ENCODE results near the gene SMYD3.
"Not testable (repeated sequence)": the region's sequence is repeated elsewhere in the genome, so short reads cannot be mapped to it uniquely, and the experiment has no call there.

SMYD3 gene

DNA sequence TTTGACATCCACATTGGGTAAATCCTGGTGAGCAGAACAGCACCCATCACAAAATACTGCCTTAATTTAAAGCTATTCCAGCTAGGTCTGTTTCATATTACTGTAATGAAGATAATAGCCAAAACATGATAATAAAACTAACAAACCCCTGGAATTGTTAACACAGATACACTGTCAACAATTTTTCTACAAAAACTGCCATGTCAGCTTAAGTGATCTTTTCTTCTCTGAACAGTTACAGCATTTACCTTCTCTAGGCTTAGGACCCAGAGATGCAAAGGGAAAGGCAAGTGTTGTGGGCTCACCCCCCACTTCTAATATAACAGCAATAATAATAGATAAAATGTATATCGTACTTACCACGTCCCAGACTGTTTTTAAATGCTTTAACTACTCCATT lies 92.1 kb downstream of the SMYD3 start:
- no peak for DNase-seq

DNA sequence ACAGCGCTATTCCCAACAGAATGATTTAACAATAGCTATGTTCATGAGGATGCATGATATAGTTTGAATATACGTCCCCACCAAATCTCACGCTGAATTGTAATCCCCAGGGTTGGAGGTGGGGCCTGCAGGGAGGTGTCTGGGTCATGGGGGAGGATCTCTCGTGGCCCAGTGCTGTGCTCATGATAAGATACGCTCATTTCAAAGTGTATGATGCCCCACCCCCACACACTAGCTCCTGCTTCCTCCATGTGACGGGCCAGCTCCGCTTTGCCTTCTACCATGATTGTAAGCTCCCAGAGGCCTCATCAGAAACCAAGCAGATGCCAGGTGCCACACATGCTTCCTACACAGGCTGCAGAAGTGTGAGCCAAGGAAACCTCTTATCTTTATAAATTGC lies 93.6 kb downstream of the SMYD3 start:
- no peak for DNase-seq

DNA sequence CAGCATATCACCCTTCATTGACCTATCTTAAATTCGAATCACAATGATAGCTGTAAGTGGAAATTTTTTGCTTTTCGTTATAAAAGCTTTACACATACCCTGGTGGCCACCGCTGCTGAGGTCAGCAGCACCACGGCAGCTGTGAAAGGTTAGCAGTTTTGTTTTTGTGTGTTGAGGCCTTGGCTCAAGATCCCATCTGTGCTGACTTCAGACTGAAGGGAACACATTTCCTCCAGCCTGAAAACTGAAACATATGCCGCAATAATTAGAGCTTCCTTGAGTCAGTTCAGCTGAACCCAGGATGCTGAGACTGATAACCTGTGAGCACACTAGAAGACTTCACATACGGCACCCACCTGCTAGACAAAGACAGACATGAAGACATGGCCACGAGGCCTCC lies 103.0 kb downstream of the SMYD3 start:
- DNase-seq: no peak

DNA sequence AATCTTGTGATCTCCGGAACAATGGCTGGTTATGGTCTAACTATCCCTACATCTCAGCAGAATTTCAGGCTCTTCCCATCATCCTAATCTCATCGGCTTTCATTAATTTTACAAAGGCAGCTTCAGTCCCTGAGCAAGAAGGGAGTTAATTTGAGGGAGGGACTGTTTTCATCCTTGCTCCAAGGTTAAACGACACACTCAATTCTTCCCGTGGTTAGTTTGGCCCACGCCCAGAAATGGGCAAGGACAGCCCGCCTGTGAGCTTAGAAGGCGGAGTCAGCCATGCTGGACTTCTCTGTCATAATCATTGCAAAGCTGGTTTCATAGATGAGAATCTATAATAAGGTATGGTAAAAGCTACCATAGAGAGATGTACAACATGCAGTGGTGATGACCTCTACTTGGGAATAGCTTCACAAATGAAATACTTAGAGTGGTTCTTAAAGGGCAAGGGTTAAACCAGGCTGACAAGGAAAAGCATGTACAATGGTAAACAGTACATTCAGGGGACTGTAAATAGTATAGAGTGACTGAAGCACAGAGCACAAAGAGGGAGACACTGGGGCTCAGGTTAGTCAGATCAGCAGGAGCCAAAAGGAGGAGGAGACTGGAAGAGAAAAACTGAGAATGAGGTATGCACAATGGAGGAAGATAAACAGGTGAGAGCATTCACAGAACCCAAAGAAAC lies 108.8 kb downstream of the SMYD3 start:
- DNase-seq: no peak

DNA sequence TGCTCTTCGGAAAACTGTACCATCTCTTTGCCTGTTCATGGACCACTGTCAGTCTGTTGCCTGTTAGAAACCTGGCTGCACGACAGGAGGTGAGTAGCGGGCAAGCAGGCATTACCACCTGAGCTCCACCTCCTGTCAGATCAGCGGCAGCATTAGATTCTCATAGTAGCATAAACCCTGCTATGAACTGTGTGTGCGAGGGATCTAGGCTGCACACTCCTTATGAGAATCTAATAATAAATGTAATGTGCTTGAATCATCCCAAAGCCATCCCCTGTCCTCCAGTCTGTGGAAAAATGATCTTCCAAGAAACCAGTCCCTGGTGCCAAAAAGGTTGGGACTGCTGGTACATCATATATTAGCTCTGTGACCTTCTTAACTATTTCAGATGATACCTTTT lies 110.0 kb downstream of the SMYD3 start:
- no peak for DNase-seq

DNA sequence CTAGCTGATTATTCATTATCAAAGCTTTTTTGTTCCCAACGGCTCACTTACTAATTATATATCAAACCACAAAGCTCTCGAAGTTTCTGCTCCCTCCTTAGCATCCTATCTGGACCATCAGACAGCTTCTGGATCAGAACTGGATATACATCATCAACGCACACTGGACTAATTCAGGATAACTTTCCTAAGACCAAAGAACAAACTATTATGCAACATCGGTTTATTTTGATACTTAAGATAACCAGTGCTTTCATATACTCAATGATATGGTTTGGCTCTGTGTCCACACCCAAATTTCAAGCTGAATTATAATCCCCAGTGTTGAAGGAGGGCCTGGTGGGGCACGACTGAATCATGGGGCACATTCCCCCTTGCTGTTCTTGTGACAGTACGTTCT lies 110.8 kb downstream of the SMYD3 start:
- DNase-seq: no peak

DNA sequence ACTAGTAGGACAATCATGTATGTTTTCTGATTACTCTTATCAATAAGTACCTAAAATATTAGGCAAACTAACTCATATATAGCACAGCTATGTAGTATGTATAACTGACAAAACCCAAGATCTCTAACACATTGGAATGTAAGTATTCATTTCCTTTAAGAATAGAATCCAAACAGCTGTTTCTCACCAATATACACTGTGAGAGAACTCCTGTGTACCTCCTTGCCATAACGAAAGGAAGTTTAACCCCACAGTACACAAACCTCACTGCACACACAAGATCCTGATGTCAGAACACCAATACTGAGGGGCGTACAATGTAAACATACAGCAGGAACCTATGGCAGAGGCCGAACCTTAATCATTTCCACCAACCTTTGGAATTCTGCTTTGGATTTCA lies 113.0 kb downstream of the SMYD3 start:
- DNase-seq: no peak

DNA sequence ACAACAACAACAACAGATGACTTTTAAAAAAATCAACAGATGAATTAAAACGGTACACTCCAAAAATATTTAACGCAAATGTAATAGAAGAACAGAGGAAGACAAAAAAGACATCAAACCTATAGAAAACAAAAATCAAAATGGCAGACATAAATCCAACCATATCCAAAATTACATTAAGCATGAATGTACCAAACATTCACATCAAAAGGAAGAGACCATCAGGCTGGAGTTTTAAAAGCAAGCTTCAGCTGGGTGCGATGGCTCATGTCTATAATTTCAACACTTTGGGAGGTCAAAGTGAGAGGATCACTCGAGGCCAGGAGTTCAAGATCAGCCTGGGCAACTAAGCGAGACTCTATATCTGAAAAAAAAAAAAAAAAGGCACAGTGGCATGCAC lies 116.2 kb downstream of the SMYD3 start:
- no peak for DNase-seq

DNA sequence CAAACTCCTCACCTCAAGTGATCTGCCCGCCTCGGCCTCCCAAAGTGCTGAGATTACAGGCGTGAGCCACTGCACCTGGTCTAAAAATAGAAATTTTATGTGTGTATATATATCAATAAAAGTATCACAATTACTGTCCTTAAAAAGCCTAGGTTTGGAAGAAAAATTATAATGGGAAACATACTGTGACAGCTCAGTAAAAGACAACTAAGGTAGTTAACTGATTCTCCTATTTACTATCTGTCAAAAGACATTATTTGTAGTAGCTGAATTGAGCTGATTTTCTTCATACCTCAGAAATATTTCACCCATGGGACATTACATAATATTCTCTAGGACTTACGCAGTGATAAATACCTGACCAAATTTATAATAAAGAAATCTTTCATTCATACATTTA lies 122.5 kb downstream of the SMYD3 start:
- DNase-seq: no peak

DNA sequence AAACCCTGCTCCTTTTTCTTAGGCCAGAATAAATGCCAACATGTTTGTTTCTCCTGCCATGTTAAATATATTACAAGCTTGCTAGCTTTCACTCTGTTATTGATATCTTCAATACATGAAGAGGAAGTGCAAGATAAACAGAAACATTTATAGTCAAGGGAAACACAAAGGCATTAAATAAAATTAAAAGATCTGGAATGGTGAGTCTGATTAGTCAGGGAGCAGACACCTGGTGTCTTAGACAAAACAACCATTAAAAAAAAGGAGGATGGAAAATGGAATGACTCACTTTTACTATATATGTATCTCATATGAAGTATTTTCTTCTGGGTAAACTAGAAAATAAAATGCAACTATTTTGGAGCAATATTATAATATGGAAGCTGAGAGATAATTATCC lies 123.3 kb downstream of the SMYD3 start:
- no peak for DNase-seq

DNA sequence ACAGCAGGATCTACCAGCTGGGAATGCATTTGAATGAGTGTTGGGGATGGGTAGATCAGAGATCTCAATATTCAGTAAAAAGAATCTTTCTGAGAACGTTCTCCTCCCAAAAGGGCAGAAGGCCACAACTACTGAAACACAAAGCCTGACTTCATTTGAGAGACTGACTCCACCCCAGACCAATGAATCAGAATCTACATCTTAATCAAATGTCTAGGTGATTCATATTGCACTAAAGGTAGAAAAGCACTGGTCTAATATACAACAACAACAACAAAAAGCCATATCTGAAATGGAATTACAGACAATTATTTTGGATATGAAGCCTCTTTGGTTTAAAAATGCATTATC lies 123.9 kb downstream of the SMYD3 start:
- no peak for DNase-seq

DNA sequence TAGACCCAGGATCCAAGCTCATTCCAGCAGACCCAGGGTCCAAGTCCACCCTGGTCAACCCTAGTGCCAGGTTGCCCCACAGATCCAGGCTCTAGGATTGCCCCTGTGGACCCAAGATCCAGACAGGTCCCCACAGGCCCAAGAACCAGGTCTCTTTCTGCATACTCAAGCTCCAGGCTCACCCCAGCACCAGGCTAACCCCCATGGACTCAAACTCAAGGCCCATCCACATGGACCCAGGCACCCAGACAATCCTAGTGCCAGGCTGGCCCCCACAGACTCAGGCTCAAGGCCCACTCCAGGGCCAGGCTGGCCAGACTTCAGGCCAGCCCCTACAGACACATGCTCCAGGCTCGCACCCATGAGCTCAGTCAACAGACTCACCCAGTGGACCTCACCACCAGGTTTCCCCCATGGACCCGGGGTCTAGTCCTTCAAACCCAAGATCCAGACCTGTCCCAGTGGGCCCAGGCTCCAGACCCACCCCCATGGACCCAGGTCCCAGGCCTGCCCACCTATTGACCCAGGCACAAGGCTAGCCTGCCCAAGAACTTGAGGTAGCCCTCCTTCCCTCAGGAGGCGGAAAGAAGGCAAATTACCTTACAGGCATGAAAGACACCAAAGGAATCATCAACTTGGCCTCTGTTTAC lies 124.4 kb downstream of the SMYD3 start:
- no peak for DNase-seq

DNA sequence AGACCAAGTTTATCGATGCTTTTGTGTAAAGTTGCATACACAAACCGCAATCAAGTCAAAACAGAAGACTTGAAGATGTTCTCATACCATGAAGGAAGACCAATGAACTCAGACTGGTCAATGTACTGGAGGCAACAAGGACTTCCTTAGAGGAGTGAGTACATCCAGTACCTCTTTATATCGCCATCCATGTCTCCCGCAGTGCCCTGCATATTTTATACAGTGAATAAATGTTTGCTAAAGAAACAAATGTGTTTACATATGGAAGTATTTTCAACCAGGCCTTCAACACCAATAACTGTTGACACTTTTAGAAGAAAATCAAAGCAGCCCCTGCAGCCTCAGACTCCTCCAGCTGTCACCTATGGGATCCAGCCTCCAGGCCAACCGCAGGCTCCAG lies 125.6 kb downstream of the SMYD3 start:
- DNase-seq: no peak

DNA sequence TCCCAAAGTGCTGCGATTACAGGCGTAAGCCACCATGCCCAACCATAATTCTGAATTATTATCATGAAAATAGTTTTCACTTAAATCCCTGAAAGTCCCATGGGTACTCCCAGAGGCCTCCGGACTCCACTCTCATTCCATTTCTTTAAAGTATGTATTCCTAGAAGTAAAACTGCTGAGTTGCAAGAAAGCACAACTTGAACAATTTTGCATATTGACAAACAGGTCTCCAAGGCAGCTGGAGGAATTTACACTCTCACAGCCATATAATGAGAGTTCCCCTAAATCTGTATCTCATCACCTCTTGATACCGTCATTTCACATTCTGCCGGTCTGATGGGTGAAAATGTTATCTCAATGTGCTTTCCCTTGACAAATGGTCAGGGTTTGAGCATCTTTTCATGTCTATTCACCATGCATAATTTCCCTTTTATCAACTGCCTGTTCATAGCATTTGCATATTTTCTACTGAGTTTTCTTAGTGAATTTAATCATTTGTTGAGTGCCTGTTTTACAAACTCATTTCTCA lies 129.4 kb downstream of the SMYD3 start:
- DNase-seq: no peak

DNA sequence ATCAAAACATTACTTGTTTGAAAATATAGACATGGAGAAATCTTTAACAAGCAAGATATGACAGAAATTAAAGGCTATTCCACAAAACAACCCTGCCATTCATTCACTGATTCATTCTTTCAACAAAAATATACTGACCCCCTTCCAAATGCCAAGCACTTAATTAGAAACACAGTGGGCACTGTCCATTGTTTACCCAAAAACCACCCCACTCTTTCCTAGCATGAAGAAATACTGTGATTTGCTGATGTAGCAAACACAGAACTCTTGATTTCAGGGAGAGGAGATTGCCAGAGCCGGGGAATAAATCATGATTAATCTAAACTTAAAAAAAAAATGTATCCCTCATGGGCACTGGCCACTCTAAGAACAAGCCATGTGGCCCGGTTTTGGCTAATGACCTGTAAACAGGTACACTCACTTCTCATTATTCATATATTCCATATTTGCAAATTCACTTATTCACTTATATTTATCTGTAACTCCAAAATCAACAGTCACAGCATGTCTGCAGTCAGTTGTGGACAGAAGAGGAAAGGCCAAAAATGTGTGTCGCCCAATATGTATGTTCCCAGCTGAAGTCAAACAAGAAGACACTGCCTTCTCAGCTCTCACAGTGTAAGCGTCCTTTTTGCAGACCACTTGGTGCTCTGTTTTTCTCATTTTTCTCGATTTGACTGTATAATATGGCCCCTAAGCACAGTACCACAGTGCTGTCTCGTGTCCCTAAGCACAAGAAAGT lies 133.1 kb downstream of the SMYD3 start:
- no peak for DNase-seq

DNA sequence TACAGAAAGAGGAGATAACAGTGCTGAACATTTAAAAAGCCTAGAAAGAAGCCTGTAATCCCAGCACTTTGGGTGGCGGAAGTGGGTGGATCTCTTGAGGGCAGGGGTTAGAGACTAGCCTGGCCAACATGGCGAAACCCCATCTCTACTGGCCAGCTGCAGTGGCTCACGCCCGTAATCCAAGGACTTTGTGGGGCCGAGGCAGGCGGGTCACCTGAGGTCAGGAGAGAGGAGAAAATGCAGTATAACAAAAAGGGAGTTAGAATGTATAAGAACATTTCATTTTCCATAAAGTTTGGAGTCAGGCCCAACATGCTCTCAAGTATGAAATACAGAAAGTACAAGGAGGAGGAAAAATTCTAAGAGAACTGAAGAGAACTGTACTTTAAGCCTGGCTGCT lies 134.5 kb downstream of the SMYD3 start:
- no peak for DNase-seq

DNA sequence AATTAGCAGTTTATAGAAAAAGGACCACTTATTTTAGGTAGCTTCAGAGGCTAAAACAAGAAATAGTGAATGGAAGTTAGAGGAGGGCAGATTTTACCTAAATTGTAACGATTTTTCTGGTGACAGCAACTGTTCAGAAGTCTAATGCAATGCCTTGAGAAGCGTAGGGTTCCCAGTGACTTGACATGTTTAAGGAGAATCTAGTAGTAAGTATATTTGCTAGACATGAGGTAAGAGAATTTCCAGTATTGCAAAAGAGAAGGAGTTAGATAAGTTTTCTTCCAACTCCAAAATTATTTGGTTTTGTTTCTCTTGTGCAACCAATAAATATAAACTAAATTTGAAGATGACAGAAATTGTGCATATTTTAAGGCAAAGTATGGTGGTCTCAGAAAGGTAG lies 140.0 kb downstream of the SMYD3 start:
- DNase-seq: no peak

DNA sequence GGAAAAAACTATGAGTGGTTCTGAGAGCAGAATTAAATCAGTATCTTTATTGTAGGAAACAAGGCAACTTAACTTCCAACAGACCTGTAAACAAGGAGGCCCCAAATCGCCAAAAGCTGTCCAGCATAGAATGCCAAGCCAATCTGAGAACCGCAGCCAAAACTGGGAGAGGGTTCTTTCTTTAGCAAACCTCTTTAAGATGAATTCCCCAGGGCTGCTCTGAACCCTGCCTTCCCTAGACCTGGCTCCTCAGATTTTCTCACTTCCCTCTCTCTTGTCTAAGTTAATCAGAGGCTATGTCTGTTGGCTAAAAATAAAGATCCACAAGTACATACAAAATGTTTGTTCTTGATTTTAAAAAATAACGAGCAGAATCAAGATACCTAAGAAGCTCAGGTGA lies 141.4 kb downstream of the SMYD3 start:
- DNase-seq: no peak

DNA sequence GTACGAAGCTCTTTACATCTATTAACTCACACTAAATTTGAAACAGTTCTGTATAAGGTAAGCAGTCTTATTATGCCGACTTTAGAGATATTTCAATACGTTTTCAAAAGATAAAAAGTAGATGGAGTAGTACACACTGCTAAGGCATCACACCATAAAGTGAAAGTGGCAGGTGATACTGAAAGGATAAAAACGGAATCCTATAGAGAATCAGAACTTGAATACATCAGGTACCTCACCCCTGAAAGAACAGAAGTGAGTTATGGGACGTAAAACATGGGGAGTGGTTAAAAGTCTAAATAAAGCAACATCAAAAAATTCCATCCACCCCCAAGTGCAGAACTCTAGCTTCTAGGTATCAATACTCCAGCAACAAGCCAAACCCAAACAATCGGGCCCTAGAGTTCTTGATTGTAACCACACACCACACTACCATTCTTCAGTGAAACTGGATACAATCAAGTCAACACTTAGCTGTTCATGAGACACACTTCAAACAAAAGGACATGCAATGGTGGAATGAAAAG lies 142.6 kb downstream of the SMYD3 start:
- peak; percentile 54 for DNase-seq

DNA sequence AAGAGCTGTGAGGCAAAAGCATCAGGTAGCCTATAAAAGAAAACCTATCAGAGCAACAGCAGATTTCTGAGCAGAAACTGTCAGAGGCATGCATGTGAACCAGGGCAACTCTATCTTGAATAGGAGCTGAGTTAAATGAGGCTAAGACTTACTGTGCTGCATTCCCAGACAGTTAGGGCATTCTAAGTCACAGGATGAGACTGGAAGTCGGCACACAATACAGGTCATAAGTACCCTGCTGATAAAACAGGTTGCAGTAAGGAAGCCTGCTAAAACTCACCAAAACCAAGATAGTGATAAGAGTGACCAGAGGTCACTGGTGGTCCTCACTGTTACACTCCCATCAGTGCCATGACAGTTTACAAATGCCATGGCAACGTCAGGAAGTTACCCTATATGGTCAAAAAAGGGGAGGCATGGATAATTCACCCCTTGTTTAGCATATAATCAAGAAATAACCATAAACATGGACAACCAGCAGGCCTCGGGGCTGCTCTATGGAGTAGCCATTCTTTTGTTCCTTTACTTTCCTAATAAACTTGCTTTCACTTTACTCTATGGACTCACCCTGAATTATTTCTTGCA lies 150.0 kb downstream of the SMYD3 start:
- DNase-seq: not testable (repeated sequence)

DNA sequence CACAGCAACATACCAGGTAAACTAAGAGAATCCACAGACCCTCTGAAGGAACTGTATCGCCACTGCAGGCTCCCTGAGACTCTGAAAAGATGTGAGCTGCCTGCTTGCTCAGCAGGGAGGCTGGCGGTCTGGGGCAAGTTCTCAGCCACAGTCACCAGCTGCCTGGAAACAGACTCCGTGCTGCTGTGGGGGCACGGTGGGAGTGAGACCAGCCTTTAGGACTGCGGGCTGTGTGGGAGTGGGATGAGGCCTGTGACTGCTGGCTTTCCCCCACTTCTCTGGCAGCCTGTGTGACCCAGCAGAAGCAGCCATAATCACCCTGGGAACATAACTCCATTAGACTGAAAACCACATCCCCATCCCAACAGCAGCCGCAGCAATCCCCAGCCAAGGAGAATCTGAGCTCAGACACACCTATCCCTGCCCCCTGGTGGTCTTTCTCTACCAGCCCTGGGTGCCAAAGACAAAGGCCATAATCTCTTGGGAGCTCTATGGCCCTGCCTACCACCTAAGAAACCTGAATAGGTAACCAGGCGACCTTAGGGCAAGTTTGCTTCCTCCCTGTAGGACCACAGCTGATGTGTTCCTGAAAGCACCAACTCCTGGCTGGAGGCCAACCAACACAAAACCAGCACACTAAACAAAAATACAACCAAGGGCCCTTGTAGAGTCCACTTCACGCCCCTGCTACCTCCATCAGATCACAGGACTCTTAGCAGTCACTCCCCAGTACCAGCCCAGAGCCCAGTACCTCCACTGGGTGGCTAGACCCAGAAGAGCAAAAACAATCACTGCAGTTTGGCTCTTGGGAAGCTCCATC lies 151.5 kb downstream of the SMYD3 start:
- DNase-seq: no peak

DNA sequence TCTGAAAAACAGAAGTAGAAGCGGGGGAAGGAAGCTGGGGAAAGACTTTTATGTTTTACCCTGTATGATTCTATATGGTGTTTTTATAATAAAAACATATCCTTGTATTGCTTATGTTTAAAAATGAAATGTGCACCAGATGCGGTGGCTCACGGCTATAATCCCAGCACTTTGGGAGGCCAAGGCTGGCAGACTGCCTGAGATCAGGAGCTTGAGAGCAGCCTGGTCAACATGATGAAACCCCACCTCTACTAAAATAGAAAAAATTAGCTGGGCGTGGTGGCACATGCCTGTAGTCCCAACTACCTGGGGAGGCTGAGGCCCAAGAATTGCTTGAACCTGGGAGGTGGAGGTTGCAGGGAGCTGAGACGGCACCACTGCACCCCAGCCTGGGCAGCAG lies 155.4 kb downstream of the SMYD3 start:
- no peak for DNase-seq

DNA sequence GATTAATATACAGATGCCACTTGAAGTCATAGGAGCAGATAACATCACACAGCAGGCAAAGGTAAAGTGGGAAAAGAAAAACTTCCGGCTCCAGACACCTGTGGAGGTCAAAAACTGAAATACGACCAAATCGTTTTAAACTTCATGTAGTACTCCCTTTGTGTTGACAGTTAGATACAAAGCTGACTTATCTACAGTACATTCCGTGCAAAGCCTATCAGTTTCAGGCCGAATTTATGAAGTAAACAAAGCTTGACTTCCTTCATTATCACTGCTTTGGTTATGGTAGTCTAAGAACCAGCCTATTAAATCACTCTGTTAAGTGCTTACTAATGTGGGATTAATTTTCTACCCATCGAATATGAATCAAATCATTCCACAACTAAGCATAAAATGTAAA lies 156.3 kb downstream of the SMYD3 start:
- no peak for DNase-seq
